WTC11 (cell line): Measurements from ENCODE around the gene PAM. TPM values are rescaled to one million over a fixed set of nuclear protein-coding genes. Genes with fewer than 3 reads are reported as not detected.

Source experiments
- ATAC-seq: fragments of 200-7000 bp; cut with Tn5 transposase; 2 replicates; pipeline ENCODE4 v1.10.0; 2021; ENCODE audit warnings: mild to moderate bottlenecking, moderate library complexity
- CTCF ChIA-PET: fragments of 300-600 bp; sonication (Branson Sonifier 250); formaldehyde crosslinking; loops from one replicate; lab custom pipeline; 2021; ENCODE audit warnings: antibody characterized with exemption; lab: Charles Lee
- POLR2A ChIA-PET: fragments of 350-600 bp; sonication (Branson Sonifier 250); formaldehyde crosslinking; loops from one replicate; lab custom pipeline; 2021; ENCODE audit warnings: antibody characterized with exemption; lab: Charles Lee
- DNase-seq: peaks from one replicate; pipeline ENCODE4 v3.0.0; 2021; ENCODE audit warnings: low spot score
- H3K27ac Mint-ChIP-seq: 2 replicates; pipeline ENCODE4 v1.8.0; 2021; ENCODE audit warnings: mixed read lengths
- H3K27me3 Mint-ChIP-seq: 2 replicates; pipeline ENCODE4 v1.8.0; 2021; ENCODE audit warnings: low read depth, mild to moderate bottlenecking, moderate library complexity, mixed read lengths
- H3K36me3 Mint-ChIP-seq: 2 replicates; pipeline ENCODE4 v1.8.0; 2021; ENCODE audit warnings: mixed read lengths
- H3K4me1 Mint-ChIP-seq: 2 replicates; pipeline ENCODE4 v1.8.0; 2022; ENCODE audit warnings: mixed read lengths
- H3K4me3 Mint-ChIP-seq: 2 replicates; pipeline ENCODE4 v1.8.0; 2021; ENCODE audit warnings: mild to moderate bottlenecking, moderate library complexity, mixed read lengths
- H3K9me3 Mint-ChIP-seq: 2 replicates; pipeline ENCODE4 v1.8.0; 2021; ENCODE audit warnings: mixed read lengths
- AR ChIP-seq: fragments of 250-450 bp; sonication (Bioruptor Pico); IDR thresholded peaks from 2 replicates; pipeline ENCODE4 v1.9.0; 2021; ENCODE audit warnings: mild to moderate bottlenecking
- E2F5 ChIP-seq: sonication (generic); formaldehyde crosslinking; IDR thresholded peaks from 2 replicates; pipeline ENCODE4 v1.8.1; 2022; ENCODE audit warnings: mild to moderate bottlenecking, moderate library complexity, missing genetic modification reagents
- GRHL2 ChIP-seq: fragments of 250-450 bp; sonication (Bioruptor Pico); IDR thresholded peaks from 2 replicates; pipeline ENCODE4 v1.8.0; 2022; ENCODE audit warnings: mild to moderate bottlenecking, moderate library complexity; ENCODE audit not compliant: insufficient replicate concordance, severe bottlenecking
- HMGA2 ChIP-seq: fragments of 250-450 bp; sonication (Bioruptor Pico); IDR thresholded peaks from 2 replicates; pipeline ENCODE4 v1.4.0; 2021; ENCODE audit warnings: mild to moderate bottlenecking, moderate library complexity
- HMGXB4 ChIP-seq: sonication (generic); formaldehyde crosslinking; IDR thresholded peaks from 2 replicates; pipeline ENCODE4 v1.8.1; 2023; ENCODE audit warnings: mild to moderate bottlenecking, moderate library complexity, missing genetic modification reagents
- IRF2 ChIP-seq: sonication (generic); formaldehyde crosslinking; IDR thresholded peaks from 2 replicates; pipeline ENCODE4 v1.8.0; 2022; ENCODE audit warnings: low read depth, missing genetic modification reagents, borderline replicate concordance
- JAZF1 ChIP-seq: fragments of 250-450 bp; sonication (Bioruptor Pico); IDR thresholded peaks from 2 replicates; pipeline ENCODE4 v1.9.0; 2021; ENCODE audit warnings: moderate library complexity, mild to moderate bottlenecking, inconsistent platforms
- KAT7 ChIP-seq: sonication (generic); formaldehyde crosslinking; IDR thresholded peaks from 2 replicates; pipeline ENCODE4 v1.8.1; 2023; ENCODE audit warnings: missing genetic modification reagents, mild to moderate bottlenecking, borderline replicate concordance
- MLX ChIP-seq: sonication (generic); formaldehyde crosslinking; IDR thresholded peaks from 2 replicates; pipeline ENCODE4 v1.8.1; 2023; ENCODE audit warnings: mild to moderate bottlenecking, missing genetic modification reagents, moderate library complexity
- NR1H2 ChIP-seq: sonication (generic); formaldehyde crosslinking; IDR thresholded peaks from 2 replicates; pipeline ENCODE4 v1.9.0; 2021; ENCODE audit warnings: mild to moderate bottlenecking, moderate library complexity, missing genetic modification reagents
- NR3C1 ChIP-seq: sonication (generic); formaldehyde crosslinking; conservative IDR thresholded peaks from 2 replicates; pipeline ENCODE4 v1.8.1; 2023; ENCODE audit warnings: low read depth, mild to moderate bottlenecking, missing genetic modification reagents
- TEAD1 ChIP-seq: sonication (generic); formaldehyde crosslinking; IDR thresholded peaks from 2 replicates; pipeline ENCODE4 v1.8.0; 2022; ENCODE audit warnings: mild to moderate bottlenecking, missing genetic modification reagents
- TEAD4 ChIP-seq: sonication (generic); formaldehyde crosslinking; IDR thresholded peaks from 2 replicates; pipeline ENCODE4 v1.8.0; 2022; ENCODE audit warnings: mild to moderate bottlenecking, missing genetic modification reagents
- ZBTB21 ChIP-seq: sonication (generic); formaldehyde crosslinking; IDR thresholded peaks from 2 replicates; pipeline ENCODE4 v1.8.1; 2023; ENCODE audit warnings: mild to moderate bottlenecking, missing genetic modification reagents, borderline replicate concordance
- ZNF121 ChIP-seq: sonication (generic); formaldehyde crosslinking; IDR thresholded peaks from 2 replicates; pipeline ENCODE4 v1.8.0; 2023; ENCODE audit warnings: missing genetic modification reagents
- ZNF232 ChIP-seq: sonication (generic); formaldehyde crosslinking; IDR thresholded peaks from 2 replicates; pipeline ENCODE4 v1.8.0; 2022; ENCODE audit warnings: mild to moderate bottlenecking, missing genetic modification reagents
- total RNA-seq: library from RNA; stranded (reverse); gene quantifications from 3 replicates; pipeline ENCODE4 v1.2.3, GENCODE V29; 2021

The PAM gene
- total RNA-seq, 1 experiment from 2014 or later: 52.3 TPM

- no peak overlapping the region for H3K27ac Mint-ChIP-seq
- no peak for TF ChIP-seq MLX (CRISPR knock-in tag)
- TF ChIP-seq NR3C1 (CRISPR knock-in tag): no peak
- TF ChIP-seq ZBTB21 (CRISPR knock-in tag): no peak
- no peak for TF ChIP-seq HMGXB4
- DNase-seq (no peak), ATAC-seq (no peak)
- ChIA-PET POLR2A (no interaction called here), CTCF (no interaction called here)
- peaks cover 28% of the 10 kb centered on the region for H3K4me1 Mint-ChIP-seq
- H3K9me3 Mint-ChIP-seq: no peaks in the 10 kb centered on the region
- no peak overlapping the region for H3K4me3 Mint-ChIP-seq
- H3K36me3 Mint-ChIP-seq: no peaks in the 10 kb centered on the region
- H3K27me3 Mint-ChIP-seq: peaks cover 5% of the 10 kb centered on the region; the same call in 1 of the 2 replicates
Measured at GRCh38 chr5:102743900-102744299, 11.2 kb upstream of the PAM start.

GRCh38 chr5:102747386-102748166 lies 7.5 kb upstream of the PAM start:
- Mint-ChIP-seq H3K4me1 (peaks cover 42% of the 10 kb centered on the region), H3K9me3 (0 out of 2 replicates have a peak, but pooled peaks cover 3% of the 10 kb centered on the region), H3K36me3 (no peaks in the 10 kb centered on the region), H3K27me3 (peaks cover 28% of the 10 kb centered on the region), H3K4me3 (no peak overlapping the region), H3K27ac (no peak overlapping the region; the same call in 1 of the 2 replicates)
- POLR2A ChIA-PET: interaction anchor here (0.6 to 0.8 kb wide), 2 partner anchors 8 to 372 kb away, joined by 3 read pairs; partner anchors contain the start of genes GIN1 and PPIP5K2
- DNase-seq (no peak), ATAC-seq (peak; percentile 74)
- TF ChIP-seq KAT7 (CRISPR knock-in tag) (no peak), E2F5 (CRISPR knock-in tag) (no peak), HMGA2 (CRISPR knock-in tag) (no peak), NR1H2 (CRISPR knock-in tag) (no peak), TEAD4 (CRISPR knock-in tag) (no peak)
- CTCF ChIA-PET: interaction anchor here (0.7 to 1.1 kb wide), 4 partner anchors 8 to 477 kb away, joined by 3 read pairs; partner anchors contain the start of gene SLCO4C1

GRCh38 chr5:102749416-102750030 lies 5.6 kb upstream of the PAM start:
- TF ChIP-seq TEAD1 (CRISPR knock-in tag) (0 out of 2 replicates have a peak, but pooled peaks have one; percentile 18), IRF2 (no peak)
- ChIA-PET CTCF (interaction anchor here (1.1 kb wide), 1 partner anchor 68 kb away, joined by 4 read pairs; no protein-coding TSS in a partner anchor), POLR2A (no interaction called here)
- ATAC-seq (peak; percentile 49), DNase-seq (no peak)
- Mint-ChIP-seq H3K27ac (no peak overlapping the region), H3K4me3 (peak overlapping the region; percentile 21), H3K27me3 (peaks cover 48% of the 10 kb centered on the region), H3K36me3 (no peaks in the 10 kb centered on the region; the same call in 1 of the 2 replicates), H3K4me1 (peaks cover 54% of the 10 kb centered on the region), H3K9me3 (0 out of 2 replicates have a peak, but pooled peaks cover 3% of the 10 kb centered on the region)

- Mint-ChIP-seq H3K4me1 (peaks cover 54% of the 10 kb centered on the region), H3K4me3 (peak overlapping the region; percentile 21; the same call in 1 of the 2 replicates)
- ATAC-seq: no peak
- TF ChIP-seq ZNF232 (CRISPR knock-in tag) (no peak), JAZF1 (CRISPR knock-in tag) (no peak), E2F5 (CRISPR knock-in tag) (no peak), GRHL2 (no peak), AR (CRISPR knock-in tag) (no peak), ZNF121 (CRISPR knock-in tag) (no peak)
Measured at GRCh38 chr5:102750151-102750834, 4.8 kb upstream of the PAM start.

More at GRCh38 chr5:102750151-102750834, 4.8 kb upstream of the PAM start:
- H3K27me3 Mint-ChIP-seq: peaks cover 49% of the 10 kb centered on the region
- no peak overlapping the region for H3K27ac Mint-ChIP-seq
- ChIA-PET CTCF (interaction anchor here (1.1 to 3.3 kb wide), 2 partner anchors 69 kb away, joined by 4 to 9 read pairs; no protein-coding TSS in a partner anchor), POLR2A (no interaction called here)
- no peaks in the 10 kb centered on the region; the same call in 1 of the 2 replicates for H3K36me3 Mint-ChIP-seq
- no peak for DNase-seq
- 0 out of 2 replicates have a peak, but pooled peaks cover 3% of the 10 kb centered on the region for H3K9me3 Mint-ChIP-seq
